Measurements from ENCODE around the gene TPPP3.
"Not testable (repeated sequence)": the region's sequence is repeated elsewhere in the genome, so short reads cannot be mapped to it uniquely, and the experiment has no call there.

TPPP3 gene

GRCh38 chr16:67392301-67393059 lies 818 bp downstream of the TPPP3 start:
- FAIRE-seq: no peak

DNA sequence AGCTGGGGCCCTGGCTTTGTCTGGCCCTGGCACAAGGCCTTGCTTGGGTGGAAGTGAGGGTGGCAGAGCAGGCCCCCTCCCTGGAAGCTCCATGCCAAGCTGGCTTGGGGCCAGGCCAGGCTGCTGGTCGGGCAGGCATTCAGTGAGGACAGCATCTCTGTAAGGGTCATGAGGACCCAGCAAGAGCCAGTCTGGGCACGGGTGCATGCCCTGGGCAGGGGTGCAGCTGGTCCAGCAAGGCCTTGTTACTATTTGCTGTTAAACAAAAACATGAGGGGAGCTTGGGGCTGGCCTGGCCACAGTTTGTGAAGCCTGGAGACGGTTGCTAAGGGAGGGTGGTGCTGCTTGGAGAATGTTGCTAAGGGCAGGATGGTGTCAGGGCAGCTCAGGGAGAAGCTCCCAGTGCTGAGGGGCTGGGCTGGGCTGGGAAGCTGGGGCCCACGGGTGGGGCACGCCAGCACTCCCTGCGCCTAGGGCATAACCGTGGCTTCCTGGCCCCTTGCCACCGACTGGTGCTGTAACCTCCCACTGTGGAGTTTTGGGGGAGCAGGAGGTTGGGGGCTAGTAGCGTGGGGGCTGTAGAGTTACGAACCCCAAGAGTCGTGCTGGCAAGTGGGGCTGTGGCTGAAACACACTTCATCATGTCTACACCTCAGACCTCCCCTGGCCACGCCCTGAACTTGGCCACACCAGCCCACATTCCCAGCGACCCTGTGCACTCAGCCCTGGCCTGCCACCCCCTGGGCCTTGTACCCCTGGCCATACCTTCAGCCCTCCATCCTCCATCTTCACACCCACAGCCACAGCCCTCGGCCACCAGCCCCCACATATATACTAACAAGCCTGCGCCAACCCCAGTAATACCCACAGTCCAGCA lies 1.6 kb downstream of the TPPP3 start:
- no peak for DNase-seq (ENCODE audit: insufficient read length, low spot score)
- FAIRE-seq: no peak

More at GRCh38 chr16:67392301-67393059, 818 bp downstream of the TPPP3 start:
- no peak for DNase-seq (ENCODE audit: insufficient read length, low spot score)

DNA sequence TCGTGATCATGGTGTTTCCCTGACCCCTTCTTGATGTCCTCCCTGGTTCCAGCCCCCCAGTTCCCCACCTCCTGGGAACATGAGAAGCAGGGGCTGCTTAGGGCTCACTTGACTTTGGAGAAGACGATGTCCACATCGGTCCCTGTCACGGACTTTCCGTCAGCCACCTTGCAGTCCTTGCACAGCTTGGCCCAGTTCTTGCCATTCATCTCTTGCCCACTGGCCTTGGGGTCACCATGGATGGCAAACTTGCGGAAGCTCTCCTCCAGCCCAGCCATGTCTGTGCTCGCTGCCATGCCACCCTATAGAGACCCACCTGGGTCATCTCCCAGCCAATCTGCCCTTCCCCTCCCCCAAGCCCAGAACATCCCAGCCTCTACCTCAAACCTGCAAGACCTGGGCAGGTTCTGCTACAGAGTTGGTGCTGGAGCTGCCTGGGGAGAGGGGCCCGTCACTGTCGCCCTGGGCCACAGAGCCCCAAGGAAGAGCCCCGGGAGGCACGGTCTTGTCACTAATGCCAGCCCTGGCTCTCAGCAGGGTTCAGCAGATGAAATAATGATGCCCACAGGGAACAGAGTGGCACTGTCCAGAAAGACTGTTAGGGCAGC lies 2.4 kb downstream of the TPPP3 start:
- FAIRE-seq (no peak), DNase-seq (ENCODE audit: insufficient read length, low spot score) (no peak)

GRCh38 chr16:67389911-67390815 lies 3.1 kb downstream of the TPPP3 start:
- FAIRE-seq: no peak

DNA sequence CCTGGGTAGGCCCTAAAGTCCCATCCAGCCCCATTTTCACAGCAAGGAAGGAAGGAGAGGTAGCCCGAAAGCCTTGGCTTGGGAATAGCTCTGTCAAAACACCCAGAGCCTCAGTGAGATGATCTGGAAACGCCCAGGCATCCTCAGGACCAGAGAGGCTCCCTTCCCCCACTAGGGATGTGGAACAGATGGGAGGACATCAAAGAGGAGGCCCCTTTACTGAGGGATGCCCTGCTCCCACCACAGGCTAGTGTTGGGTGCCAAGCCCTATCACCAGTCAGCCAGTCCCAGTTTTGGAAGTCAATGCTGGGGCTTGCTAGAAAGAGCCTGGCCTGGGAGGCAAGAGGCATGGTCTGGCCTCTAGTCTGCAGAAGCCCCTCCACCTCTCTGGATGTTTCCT lies 4.7 kb downstream of the TPPP3 start:
- no peak for FAIRE-seq

More at GRCh38 chr16:67389911-67390815, 3.1 kb downstream of the TPPP3 start:
- no peak for DNase-seq (ENCODE audit: insufficient read length, low spot score)

GRCh38 chr16:67388191-67388590 lies 5.1 kb downstream of the TPPP3 start:
- FAIRE-seq (no peak), DNase-seq (ENCODE audit: insufficient read length, low spot score) (no peak)

More for the DNA sequence above, 4.7 kb downstream of the TPPP3 start:
- DNase-seq (ENCODE audit: insufficient read length, low spot score): no peak

- DNase-seq (ENCODE audit: insufficient read length, low spot score) (no peak), FAIRE-seq (no peak)
Measured at GRCh38 chr16:67387479-67388079, 5.7 kb downstream of the TPPP3 start.

- FAIRE-seq (no peak), DNase-seq (ENCODE audit: insufficient read length, low spot score) (no peak)
Measured at GRCh38 chr16:67386861-67387455, 6.3 kb downstream of the TPPP3 start.

DNA sequence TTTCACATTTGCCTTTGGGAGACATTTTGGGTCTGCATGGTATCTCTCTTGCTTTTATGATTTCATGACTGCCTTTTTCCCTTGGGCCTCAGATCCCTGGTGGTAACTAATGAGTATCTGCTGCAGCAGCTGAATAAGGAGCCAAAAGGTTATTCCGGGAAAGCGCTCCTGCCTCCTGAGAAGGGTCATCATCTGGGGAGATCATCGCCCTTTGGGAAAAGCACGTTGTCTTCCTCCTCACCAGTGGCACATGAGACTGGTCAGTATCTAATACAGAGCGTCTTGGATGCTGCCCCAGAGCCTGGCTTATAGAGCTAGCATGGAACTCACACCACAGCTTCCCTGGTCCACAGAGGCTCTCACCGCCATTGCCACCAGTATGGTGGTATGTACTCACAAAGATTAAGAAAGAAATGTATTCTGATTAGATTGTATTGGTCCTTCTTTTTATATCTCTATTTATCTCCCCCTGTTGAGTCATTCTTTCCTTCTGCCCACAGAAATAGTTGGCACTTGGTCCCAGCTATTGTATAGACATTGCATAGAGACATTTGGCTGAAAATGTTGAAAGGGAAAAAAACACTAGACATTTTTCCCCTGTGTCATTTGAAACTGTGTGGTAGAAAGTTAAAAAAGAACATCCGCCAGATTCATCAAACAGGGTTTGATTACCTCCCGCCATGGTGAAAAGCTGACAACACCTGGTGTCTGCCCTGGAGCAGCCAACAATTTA lies 8.4 kb downstream of the TPPP3 start:
- no peak for DNase-seq (ENCODE audit: insufficient read length, low spot score)
- no peak for FAIRE-seq

DNA sequence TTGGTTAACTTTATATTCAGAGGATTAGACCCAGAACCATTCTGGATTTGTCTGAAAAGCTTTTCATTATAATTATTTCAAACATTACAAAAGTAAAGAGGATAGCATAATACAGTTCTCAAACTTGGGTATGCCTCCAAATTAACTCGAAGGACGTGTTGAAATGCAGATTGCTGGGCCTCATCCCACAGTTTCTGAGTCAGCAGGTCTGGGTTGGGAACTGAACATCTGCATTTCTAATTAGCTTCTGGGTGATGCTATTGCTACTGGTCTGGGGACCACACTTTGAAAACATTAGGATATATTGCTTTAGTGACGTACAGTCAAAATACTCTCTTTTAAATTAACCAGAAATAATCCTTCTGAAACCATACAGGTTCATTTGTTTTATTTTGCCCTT lies 10.0 kb downstream of the TPPP3 start:
- FAIRE-seq: no peak

DNA sequence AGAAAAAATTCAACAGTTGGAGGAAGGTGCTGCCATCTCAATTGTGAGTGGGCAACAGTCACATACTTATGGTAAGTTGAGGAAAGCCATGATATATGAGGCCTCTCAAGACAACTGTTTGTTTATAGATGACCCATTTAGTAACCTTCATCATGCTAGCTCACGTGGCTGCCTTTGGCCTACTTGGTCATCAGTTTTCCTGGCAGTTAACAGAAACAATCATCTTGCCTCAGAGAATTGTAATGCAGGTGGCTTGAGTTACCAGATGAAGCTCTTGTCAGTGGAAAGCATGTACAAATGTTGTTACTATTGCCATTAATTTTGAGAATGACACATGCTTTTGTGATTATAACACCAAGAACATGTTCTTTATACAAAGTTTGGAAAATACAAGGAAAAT lies 14.7 kb downstream of the TPPP3 start:
- FAIRE-seq (no peak), DNase-seq (ENCODE audit: insufficient read length, low spot score) (no peak)

More for the DNA sequence above, 10.0 kb downstream of the TPPP3 start:
- DNase-seq (ENCODE audit: insufficient read length, low spot score): no peak

GRCh38 chr16:67376012-67376411 lies 17.3 kb downstream of the TPPP3 start:
- DNase-seq (ENCODE audit: insufficient read length, low spot score); FAIRE-seq: not testable (repeated sequence)

DNA sequence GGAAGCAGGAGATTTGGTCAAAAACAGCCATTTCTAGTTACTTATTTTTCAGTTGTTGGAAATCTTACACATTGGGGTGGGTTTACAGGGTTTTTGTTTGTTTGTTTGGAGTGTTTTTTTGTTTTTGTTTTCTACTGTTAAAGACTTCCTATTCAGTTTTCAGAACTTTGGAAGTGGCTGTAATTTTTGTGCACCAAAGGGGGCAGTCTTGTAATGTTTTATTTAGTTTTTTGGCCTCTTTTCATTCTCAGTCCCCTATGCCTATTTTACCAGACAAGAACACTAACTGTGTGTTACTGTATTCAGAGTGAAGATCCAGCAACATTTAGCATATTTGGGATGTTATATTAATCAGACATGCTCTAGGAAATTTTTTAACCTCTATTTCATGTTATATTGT lies 20.6 kb downstream of the TPPP3 start:
- FAIRE-seq (no peak), DNase-seq (ENCODE audit: insufficient read length, low spot score) (no peak)

DNA sequence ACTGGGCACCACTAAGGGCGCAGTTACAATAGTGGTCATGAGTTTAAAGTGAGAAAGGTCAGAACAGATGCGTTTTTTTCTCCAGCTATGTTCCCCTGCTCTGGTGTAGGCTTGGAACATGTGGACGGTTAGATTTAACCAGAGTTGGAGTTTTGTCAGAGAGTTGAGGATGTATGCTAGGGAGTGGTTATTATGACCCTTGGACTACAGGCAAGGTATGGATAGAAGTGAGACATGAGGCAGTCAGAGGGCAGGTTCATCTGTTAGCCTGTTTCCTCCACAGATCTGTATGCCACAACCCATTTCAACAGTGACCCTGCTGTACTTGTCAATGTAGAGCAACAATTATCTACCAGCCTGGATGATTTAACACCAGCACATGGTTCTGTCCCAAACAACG lies 22.6 kb downstream of the TPPP3 start:
- no peak for FAIRE-seq
- DNase-seq (ENCODE audit: insufficient read length, low spot score): no peak

DNA sequence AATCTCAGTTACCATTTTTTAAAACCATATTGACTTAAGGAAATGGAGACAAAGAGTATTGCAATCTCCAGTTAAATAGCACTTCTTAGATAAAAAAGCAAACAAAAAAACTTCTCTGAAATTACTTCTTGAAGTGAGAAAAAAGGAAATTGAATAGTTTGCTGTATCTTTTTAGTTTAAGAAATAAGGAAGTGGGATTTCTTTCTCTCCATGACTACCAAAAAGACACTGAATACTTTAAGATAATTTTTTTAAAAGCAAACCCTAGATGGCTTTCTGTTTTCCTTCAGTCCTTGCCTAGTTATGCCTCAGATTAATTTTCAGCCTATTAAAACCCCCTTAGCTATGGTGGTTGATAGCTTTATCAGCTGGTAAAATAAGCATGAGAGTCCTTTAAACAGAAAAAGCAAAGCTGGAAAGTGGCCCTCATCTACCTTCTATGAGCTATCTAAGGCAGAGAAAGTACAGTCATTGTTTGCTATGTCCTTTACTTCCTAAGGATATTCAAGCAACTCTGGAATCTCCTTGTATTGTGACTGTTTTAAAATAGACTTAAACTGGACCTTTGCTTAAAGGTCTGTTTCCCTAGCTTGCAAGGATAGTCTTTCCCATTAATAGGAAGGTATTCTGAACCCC lies 28.6 kb downstream of the TPPP3 start:
- no peak for FAIRE-seq
- no peak for DNase-seq (ENCODE audit: insufficient read length, low spot score)

GRCh38 chr16:67361038-67361437 lies 32.3 kb downstream of the TPPP3 start:
- DNase-seq (ENCODE audit: insufficient read length, low spot score): no peak
- FAIRE-seq: no peak

DNA sequence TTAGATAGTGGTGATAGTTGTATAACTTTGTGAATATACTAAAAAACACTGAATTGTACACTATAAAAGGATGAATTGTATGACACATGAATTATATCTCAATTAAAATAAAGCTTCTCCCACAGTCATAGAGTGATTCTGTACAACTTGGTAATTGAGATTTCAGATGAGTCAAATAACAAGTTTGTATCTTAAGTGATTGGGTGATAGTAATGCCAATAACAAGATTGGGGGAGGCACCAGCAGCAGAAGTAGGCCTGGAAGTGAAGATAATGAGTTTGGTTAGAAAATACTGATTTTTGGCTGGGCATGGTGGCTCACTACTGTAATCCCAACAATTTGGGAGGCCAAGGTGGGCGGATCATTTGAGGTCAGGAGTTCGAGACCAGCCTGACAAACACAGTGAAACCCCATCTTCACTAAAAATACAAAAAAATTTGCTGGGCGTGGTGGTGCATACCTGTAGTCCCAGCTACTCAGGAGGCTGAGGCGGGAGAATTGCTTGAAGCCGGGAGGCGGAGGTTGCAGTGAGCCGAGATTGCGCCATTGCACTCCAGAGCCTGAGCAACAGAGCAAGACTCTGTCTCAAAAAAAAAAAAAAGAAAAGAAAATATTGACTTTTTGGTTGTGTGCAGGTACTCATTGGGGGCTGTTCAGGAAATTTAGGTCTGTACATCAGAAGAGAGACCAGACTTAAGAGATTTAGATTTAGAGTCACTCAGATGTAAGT lies 33.6 kb downstream of the TPPP3 start:
- not testable (repeated sequence) for DNase-seq (ENCODE audit: insufficient read length, low spot score); FAIRE-seq

DNA sequence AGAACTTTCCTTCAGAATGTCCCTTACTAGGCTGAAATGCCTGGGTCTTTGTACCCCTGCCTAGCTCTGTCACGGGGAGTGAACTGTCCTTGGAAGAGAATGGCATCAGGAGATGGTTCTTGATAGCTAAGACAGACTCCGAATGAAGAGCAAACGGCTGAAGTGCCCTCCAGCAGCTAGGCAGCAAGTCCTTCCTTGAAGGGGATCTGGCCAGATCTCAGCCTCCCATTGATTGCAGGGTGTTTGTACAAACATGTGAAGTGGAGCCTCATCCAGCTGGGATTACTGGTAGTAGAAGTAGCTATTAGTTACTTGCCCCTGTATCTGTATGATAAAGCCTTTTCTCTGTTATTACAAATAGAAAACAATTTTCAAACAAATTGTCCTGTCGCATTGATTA lies 35.7 kb downstream of the TPPP3 start:
- DNase-seq (ENCODE audit: insufficient read length, low spot score) (no peak), FAIRE-seq (no peak)
